HEK293 (cell line): ENCODE data around the gene SLC25A42.

ENCODE experiments used
- CTCF ChIA-PET: fragments of 350-600 bp; formaldehyde crosslinking; extraction: SDS; loops from one replicate; lab custom pipeline; 2021; ENCODE audit warnings: antibody characterized with exemption; lab: Yijun Ruan, JAX
- POLR2A ChIA-PET: fragments of 300-600 bp; formaldehyde crosslinking; extraction: SDS; loops from one replicate; lab custom pipeline; 2020; ENCODE audit warnings: antibody characterized with exemption, inconsistent platforms; lab: Yijun Ruan, JAX
- H3K27ac ChIP-seq: fragments of 200-500 bp; sonication (Bioruptor generic); 2 replicates; pipeline ENCODE4 v1.5.1; 2014; ENCODE audit warnings: low read depth, low read length, control low read depth, inconsistent platforms; ENCODE audit errors: extremely low read depth
- H3K36me3 ChIP-seq, 2 experiments: fragments of 200-500 bp in 1 of 2; sonication (Bioruptor generic) in 1 of 2; 1 replicate in 1 of 2; 2 replicates in 1 of 2; pipeline ENCODE4 v1.5.1; 2014 to 2017; ENCODE audit warnings: inconsistent platforms in 2 of 2, low read length in 2 of 2; ENCODE audit not compliant: control insufficient read depth in 2 of 2, insufficient read depth in 1 of 2
- H3K4me1 ChIP-seq: fragments of 200-500 bp; sonication (Bioruptor generic); 2 replicates; pipeline ENCODE4 v1.5.1; 2014; ENCODE audit warnings: mild to moderate bottlenecking, low read length, inconsistent platforms; ENCODE audit not compliant: control insufficient read depth, insufficient read depth
- H3K4me3 ChIP-seq: 2 replicates; pipeline ENCODE4 v1.5.1; 2011; ENCODE audit warnings: low read depth, mild to moderate bottlenecking, control low read depth, low read length, moderate library complexity
- H3K9me3 ChIP-seq: fragments of 200-500 bp; sonication (Bioruptor generic); 2 replicates; pipeline ENCODE4 v1.5.1; 2014; ENCODE audit warnings: low read depth, low read length, inconsistent platforms; ENCODE audit not compliant: control insufficient read depth, insufficient read depth
- FEZF1 ChIP-seq: fragments of 450-650 bp; formaldehyde crosslinking; IDR thresholded peaks from 2 replicates; pipeline ENCODE4 v1.5.1; 2016; ENCODE audit warnings: missing biosample characterization, missing genetic modification characterization
- HOXD13 ChIP-seq: sonication (generic); formaldehyde crosslinking; IDR thresholded peaks from 2 replicates; pipeline ENCODE4 v1.8.0; 2022; ENCODE audit warnings: missing genetic modification reagents, borderline replicate concordance
- KLF10 ChIP-seq: fragments of 450-650 bp; IDR thresholded peaks from 2 replicates; pipeline ENCODE4 v1.5.1; 2018; ENCODE audit warnings: missing biosample characterization, mild to moderate bottlenecking, missing genetic modification characterization
- TRIM28 ChIP-seq: IDR thresholded peaks from 2 replicates; pipeline ENCODE4 v1.6.1; 2011; ENCODE audit warnings: low read length, control low read depth, borderline replicate concordance
- ZBTB21 ChIP-seq: fragments of 450-650 bp; formaldehyde crosslinking; IDR thresholded peaks from 2 replicates; pipeline ENCODE4 v1.5.1; 2017; ENCODE audit warnings: missing biosample characterization, missing genetic modification characterization
- ZEB2 ChIP-seq: fragments of 450-650 bp; formaldehyde crosslinking; IDR thresholded peaks from 2 replicates; pipeline ENCODE4 v1.5.1; 2016; ENCODE audit warnings: missing biosample characterization, missing genetic modification characterization
- ZFP3 ChIP-seq: fragments of 450-650 bp; formaldehyde crosslinking; IDR thresholded peaks from 2 replicates; pipeline ENCODE4 v1.5.1; 2016; ENCODE audit warnings: low read depth, missing biosample characterization, missing genetic modification characterization
- ZNF175 ChIP-seq: fragments of 450-650 bp; formaldehyde crosslinking; IDR thresholded peaks from 2 replicates; pipeline ENCODE4 v1.5.1; 2016; ENCODE audit warnings: missing biosample characterization, missing genetic modification characterization
- ZNF23 ChIP-seq: fragments of 450-650 bp; formaldehyde crosslinking; IDR thresholded peaks from 2 replicates; pipeline ENCODE4 v1.5.1; 2016; ENCODE audit warnings: missing biosample characterization, missing genetic modification characterization, borderline replicate concordance
- ZNF311 ChIP-seq: fragments of 450-650 bp; formaldehyde crosslinking; IDR thresholded peaks from 2 replicates; pipeline ENCODE4 v1.5.1; 2017; ENCODE audit warnings: missing biosample characterization, missing genetic modification characterization, borderline replicate concordance
- ZNF549 ChIP-seq: fragments of 450-650 bp; IDR thresholded peaks from 2 replicates; pipeline ENCODE4 v1.5.1; 2018; ENCODE audit warnings: missing biosample characterization, missing genetic modification characterization, mild to moderate bottlenecking, inconsistent platforms, moderate library complexity
- ZNF664 ChIP-seq: fragments of 450-650 bp; formaldehyde crosslinking; IDR thresholded peaks from 2 replicates; pipeline ENCODE4 v1.5.1; 2016; ENCODE audit warnings: missing biosample characterization, missing genetic modification characterization
- ZNF777 ChIP-seq: fragments of 450-650 bp; formaldehyde crosslinking; IDR thresholded peaks from 2 replicates; pipeline ENCODE4 v1.5.1; 2017; ENCODE audit warnings: missing biosample characterization, missing genetic modification characterization, borderline replicate concordance
- ZNF791 ChIP-seq: fragments of 450-650 bp; formaldehyde crosslinking; IDR thresholded peaks from 2 replicates; pipeline ENCODE4 v1.5.1; 2016; ENCODE audit warnings: missing biosample characterization, missing genetic modification characterization
- TF ChIP-seq, protein P1 (sequence below): fragments of 450-650 bp; formaldehyde crosslinking; IDR thresholded peaks from 2 replicates; pipeline ENCODE4 v1.5.1; 2016; ENCODE audit warnings: missing biosample characterization, missing genetic modification characterization, borderline replicate concordance
- TF ChIP-seq, protein P2 (sequence below): fragments of 450-650 bp; formaldehyde crosslinking; IDR thresholded peaks from 2 replicates; pipeline ENCODE4 v1.5.1; 2016; ENCODE audit warnings: missing biosample characterization, missing genetic modification characterization, borderline replicate concordance
- TF ChIP-seq, protein P3 (sequence below): fragments of 450-650 bp; formaldehyde crosslinking; IDR thresholded peaks from 2 replicates; pipeline ENCODE4 v1.5.1; 2017; ENCODE audit warnings: missing biosample characterization, missing genetic modification characterization

The SLC25A42 gene

DNA sequence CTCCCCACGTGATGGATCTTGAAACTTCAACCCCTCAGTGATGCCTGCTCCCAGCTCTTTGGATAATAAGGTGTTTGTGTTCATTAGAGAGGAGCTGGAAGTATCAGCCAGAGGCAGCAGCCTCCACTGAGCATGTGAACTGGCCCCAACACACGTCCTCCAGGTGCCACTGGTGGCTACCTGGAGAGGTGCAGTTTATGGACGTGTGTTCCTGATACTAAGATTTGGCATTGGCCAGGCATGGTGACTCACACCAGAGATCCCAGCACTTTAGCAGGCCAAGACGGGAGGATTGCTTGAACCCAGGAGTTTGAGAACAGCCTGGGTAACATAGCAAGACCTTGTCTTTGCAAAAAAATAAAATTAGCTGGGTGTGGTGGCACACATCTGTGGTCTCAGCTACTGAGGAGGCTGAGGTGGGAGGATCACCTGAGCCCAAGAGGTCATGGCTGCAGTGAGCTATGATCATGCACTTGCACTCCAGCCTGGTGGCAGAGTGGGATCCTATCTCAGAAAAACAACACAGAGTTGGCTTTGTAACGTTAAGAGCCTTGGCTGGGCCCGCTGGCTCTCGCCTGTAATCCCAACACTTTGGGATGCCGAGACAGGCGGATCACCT, 34.4 kb downstream of the SLC25A42 start:
- Histone ChIP-seq H3K4me3 (no peak overlapping the region), H3K4me1 (no peaks in the 10 kb centered on the region), H3K36me3 (peaks cover 0 to 4% of the 10 kb centered on the region in 2 experiments; a peak in 1 of 3 replicates), H3K27ac (no peak overlapping the region)
- CTCF ChIA-PET: interaction anchor here (1.0 to 1.2 kb wide), 2 partner anchors 10 to 42 kb away, joined by 3 to 4 read pairs; no protein-coding TSS in a partner anchor
- POLR2A ChIA-PET: no interaction called here
- no peak for TF ChIP-seq FEZF1 (tag by site-specific recombination)
- no peak for TF ChIP-seq TRIM28
- TF ChIP-seq, protein P1, sequence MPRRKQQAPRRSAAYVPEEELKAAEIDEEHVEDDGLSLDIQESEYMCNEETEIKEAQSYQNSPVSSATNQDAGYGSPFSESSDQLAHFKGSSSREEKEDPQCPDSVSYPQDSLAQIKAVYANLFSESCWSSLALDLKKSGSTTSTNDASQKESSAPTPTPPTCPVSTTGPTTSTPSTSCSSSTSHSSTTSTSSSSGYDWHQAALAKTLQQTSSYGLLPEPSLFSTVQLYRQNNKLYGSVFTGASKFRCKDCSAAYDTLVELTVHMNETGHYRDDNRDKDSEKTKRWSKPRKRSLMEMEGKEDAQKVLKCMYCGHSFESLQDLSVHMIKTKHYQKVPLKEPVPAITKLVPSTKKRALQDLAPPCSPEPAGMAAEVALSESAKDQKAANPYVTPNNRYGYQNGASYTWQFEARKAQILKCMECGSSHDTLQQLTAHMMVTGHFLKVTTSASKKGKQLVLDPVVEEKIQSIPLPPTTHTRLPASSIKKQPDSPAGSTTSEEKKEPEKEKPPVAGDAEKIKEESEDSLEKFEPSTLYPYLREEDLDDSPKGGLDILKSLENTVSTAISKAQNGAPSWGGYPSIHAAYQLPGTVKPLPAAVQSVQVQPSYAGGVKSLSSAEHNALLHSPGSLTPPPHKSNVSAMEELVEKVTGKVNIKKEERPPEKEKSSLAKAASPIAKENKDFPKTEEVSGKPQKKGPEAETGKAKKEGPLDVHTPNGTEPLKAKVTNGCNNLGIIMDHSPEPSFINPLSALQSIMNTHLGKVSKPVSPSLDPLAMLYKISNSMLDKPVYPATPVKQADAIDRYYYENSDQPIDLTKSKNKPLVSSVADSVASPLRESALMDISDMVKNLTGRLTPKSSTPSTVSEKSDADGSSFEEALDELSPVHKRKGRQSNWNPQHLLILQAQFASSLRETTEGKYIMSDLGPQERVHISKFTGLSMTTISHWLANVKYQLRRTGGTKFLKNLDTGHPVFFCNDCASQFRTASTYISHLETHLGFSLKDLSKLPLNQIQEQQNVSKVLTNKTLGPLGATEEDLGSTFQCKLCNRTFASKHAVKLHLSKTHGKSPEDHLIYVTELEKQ (tag by site-specific recombination): no peak
- no peak for TF ChIP-seq ZNF175 (tag by site-specific recombination)
- no peak for TF ChIP-seq ZEB2 (tag by site-specific recombination)
- TF ChIP-seq, protein P2, sequence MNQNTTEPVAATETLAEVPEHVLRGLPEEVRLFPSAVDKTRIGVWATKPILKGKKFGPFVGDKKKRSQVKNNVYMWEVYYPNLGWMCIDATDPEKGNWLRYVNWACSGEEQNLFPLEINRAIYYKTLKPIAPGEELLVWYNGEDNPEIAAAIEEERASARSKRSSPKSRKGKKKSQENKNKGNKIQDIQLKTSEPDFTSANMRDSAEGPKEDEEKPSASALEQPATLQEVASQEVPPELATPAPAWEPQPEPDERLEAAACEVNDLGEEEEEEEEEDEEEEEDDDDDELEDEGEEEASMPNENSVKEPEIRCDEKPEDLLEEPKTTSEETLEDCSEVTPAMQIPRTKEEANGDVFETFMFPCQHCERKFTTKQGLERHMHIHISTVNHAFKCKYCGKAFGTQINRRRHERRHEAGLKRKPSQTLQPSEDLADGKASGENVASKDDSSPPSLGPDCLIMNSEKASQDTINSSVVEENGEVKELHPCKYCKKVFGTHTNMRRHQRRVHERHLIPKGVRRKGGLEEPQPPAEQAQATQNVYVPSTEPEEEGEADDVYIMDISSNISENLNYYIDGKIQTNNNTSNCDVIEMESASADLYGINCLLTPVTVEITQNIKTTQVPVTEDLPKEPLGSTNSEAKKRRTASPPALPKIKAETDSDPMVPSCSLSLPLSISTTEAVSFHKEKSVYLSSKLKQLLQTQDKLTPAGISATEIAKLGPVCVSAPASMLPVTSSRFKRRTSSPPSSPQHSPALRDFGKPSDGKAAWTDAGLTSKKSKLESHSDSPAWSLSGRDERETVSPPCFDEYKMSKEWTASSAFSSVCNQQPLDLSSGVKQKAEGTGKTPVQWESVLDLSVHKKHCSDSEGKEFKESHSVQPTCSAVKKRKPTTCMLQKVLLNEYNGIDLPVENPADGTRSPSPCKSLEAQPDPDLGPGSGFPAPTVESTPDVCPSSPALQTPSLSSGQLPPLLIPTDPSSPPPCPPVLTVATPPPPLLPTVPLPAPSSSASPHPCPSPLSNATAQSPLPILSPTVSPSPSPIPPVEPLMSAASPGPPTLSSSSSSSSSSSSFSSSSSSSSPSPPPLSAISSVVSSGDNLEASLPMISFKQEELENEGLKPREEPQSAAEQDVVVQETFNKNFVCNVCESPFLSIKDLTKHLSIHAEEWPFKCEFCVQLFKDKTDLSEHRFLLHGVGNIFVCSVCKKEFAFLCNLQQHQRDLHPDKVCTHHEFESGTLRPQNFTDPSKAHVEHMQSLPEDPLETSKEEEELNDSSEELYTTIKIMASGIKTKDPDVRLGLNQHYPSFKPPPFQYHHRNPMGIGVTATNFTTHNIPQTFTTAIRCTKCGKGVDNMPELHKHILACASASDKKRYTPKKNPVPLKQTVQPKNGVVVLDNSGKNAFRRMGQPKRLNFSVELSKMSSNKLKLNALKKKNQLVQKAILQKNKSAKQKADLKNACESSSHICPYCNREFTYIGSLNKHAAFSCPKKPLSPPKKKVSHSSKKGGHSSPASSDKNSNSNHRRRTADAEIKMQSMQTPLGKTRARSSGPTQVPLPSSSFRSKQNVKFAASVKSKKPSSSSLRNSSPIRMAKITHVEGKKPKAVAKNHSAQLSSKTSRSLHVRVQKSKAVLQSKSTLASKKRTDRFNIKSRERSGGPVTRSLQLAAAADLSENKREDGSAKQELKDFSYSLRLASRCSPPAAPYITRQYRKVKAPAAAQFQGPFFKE: no peak
- TF ChIP-seq ZNF549 (tag by site-specific recombination): no peak
- TF ChIP-seq KLF10: no peak
- no peak for TF ChIP-seq HOXD13
- no peak for TF ChIP-seq ZFP3 (tag by site-specific recombination)
- TF ChIP-seq ZBTB21 (tag by site-specific recombination): no peak
- TF ChIP-seq, protein P3, sequence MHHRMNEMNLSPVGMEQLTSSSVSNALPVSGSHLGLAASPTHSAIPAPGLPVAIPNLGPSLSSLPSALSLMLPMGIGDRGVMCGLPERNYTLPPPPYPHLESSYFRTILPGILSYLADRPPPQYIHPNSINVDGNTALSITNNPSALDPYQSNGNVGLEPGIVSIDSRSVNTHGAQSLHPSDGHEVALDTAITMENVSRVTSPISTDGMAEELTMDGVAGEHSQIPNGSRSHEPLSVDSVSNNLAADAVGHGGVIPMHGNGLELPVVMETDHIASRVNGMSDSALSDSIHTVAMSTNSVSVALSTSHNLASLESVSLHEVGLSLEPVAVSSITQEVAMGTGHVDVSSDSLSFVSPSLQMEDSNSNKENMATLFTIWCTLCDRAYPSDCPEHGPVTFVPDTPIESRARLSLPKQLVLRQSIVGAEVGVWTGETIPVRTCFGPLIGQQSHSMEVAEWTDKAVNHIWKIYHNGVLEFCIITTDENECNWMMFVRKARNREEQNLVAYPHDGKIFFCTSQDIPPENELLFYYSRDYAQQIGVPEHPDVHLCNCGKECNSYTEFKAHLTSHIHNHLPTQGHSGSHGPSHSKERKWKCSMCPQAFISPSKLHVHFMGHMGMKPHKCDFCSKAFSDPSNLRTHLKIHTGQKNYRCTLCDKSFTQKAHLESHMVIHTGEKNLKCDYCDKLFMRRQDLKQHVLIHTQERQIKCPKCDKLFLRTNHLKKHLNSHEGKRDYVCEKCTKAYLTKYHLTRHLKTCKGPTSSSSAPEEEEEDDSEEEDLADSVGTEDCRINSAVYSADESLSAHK: no peak
- no peak for TF ChIP-seq ZNF777 (tag by site-specific recombination)
- no peak for TF ChIP-seq ZNF791 (tag by site-specific recombination)
- TF ChIP-seq ZNF23 (tag by site-specific recombination): no peak
- no peak for TF ChIP-seq ZNF664 (tag by site-specific recombination)
- TF ChIP-seq ZNF311 (tag by site-specific recombination): no peak
- TF ChIP-seq, all 188 proteins: peak for 0
- no peaks in the 10 kb centered on the region for H3K9me3 ChIP-seq
